Measurements from ENCODE around the gene GKAP1.
"Not testable (repeated sequence)": the region's sequence is repeated elsewhere in the genome, so short reads cannot be mapped to it uniquely, and the experiment has no call there.

GKAP1 gene

GRCh38 chr9:83817356-83818278 lies at the start of gene GKAP1:
Gene GKAP1 (minus strand): TSS chr9:83817769. CDS start chr9:83806517, 11,252 bp downstream.
- ATAC-seq, result peak; percentile 87
- H3K4me3 Mint-ChIP-seq, result peak within 1 kb of the TSS; percentile 73
- peak; percentile 60 to 88 for DNase-seq (ENCODE audit: low spot score in 2 of 2)
- H3K36me3 Mint-ChIP-seq, H3K9me3 Mint-ChIP-seq: not testable (repeated sequence)
- H3K27ac Mint-ChIP-seq, result peak within 1 kb of the TSS; percentile 84
- peaks cover 14% of the 10 kb centered on the region for H3K4me1 Mint-ChIP-seq

- ATAC-seq; DNase-seq (ENCODE audit: low spot score in 2 of 2); H3K27ac Mint-ChIP-seq; H3K36me3 Mint-ChIP-seq; H3K4me3 Mint-ChIP-seq; H3K4me1 Mint-ChIP-seq; H3K9me3 Mint-ChIP-seq: not testable (repeated sequence)
These were observed 32.3 kb upstream of the GKAP1 start for GRCh38 chr9:83849895-83850294.

DNA sequence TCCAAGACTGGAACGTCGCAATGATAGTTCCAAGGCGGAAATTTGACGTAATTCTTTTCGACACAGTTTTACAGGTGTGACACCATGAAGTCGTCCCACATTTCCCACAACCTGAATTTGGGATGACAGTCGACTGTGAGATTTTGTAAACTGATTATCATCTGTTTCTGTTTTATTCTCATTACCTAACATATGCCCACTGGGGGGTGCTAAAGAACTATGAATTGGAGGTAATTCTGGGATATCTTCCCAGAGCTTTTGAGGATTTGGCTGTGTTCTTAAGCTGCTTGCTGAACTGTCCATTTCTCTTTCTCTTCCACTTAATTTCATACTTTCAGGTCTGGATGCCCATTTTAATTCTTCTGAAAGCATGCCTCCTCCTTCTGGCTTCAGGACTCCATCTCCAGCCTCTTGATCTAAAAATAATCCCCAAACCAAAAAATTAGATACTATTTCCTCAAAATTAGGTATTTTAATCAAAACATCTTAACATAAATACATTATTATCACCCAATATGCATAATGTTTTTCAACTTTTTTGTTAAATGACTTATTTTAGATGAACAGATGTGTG lies 19.6 kb upstream of the GKAP1 start:
- not testable (repeated sequence) for H3K27ac Mint-ChIP-seq; H3K4me3 Mint-ChIP-seq; H3K4me1 Mint-ChIP-seq; DNase-seq (ENCODE audit: low spot score in 2 of 2); H3K36me3 Mint-ChIP-seq; H3K9me3 Mint-ChIP-seq; ATAC-seq

GRCh38 chr9:83830426-83831071 lies 13.0 kb upstream of the GKAP1 start:
- H3K4me3 Mint-ChIP-seq; DNase-seq (ENCODE audit: low spot score in 2 of 2); H3K9me3 Mint-ChIP-seq; H3K27ac Mint-ChIP-seq; H3K4me1 Mint-ChIP-seq; ATAC-seq; H3K36me3 Mint-ChIP-seq: not testable (repeated sequence)

- ATAC-seq; H3K4me1 Mint-ChIP-seq; H3K36me3 Mint-ChIP-seq; DNase-seq (ENCODE audit: low spot score in 2 of 2); H3K9me3 Mint-ChIP-seq; H3K27ac Mint-ChIP-seq; H3K4me3 Mint-ChIP-seq: not testable (repeated sequence)
These were observed 7.5 kb upstream of the GKAP1 start for GRCh38 chr9:83824986-83825623.

DNA sequence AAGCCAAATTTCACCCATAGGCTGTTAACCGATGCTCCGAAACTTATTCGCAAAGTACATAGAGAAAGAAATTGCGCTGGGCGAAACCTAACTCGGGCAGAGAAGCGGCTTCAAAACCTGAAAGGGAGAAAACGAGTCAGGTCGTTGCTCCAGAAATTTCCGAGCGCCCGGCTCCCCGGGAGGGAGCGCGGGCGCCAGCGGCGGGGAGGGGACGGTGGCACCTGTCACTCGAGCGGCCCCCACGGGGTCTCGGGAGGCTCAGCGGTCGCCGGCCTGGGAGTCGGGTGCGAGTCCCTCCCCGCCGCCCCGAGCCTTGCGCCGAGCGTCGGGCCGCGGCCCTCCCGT lies 586 bp downstream of the GKAP1 start:
- not testable (repeated sequence) for H3K9me3 Mint-ChIP-seq; ATAC-seq; H3K36me3 Mint-ChIP-seq; DNase-seq (ENCODE audit: low spot score in 2 of 2)
- peaks cover 14% of the 10 kb centered on the region for H3K4me1 Mint-ChIP-seq
- peak overlapping the region; percentile 84 for H3K27ac Mint-ChIP-seq
- peak overlapping the region; percentile 73 for H3K4me3 Mint-ChIP-seq

DNA sequence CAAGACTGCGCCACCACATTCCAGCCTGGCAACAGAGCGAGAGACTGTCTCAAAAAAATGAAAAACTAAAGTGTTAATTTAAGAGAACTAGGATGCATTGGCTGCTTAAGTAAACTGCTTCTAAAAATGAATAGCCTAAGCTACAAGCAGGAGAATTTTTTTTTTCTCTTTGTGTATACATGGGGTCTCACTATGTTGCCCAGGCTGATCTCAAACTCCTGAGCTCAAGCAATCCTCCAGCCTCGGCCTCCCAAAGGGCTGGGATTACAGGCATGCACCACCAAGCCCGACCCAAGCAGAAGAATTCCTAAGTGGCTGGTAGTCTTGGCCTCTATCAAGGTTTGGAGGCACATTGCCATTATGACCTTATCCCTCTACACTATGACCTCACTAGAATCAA lies 2.4 kb downstream of the GKAP1 start:
- DNase-seq (ENCODE audit: low spot score in 2 of 2); H3K9me3 Mint-ChIP-seq; H3K36me3 Mint-ChIP-seq; ATAC-seq; H3K27ac Mint-ChIP-seq; H3K4me3 Mint-ChIP-seq: not testable (repeated sequence)
- H3K4me1 Mint-ChIP-seq, result peaks cover 14% of the 10 kb centered on the region

- H3K36me3 Mint-ChIP-seq; H3K4me1 Mint-ChIP-seq; H3K9me3 Mint-ChIP-seq; DNase-seq (ENCODE audit: low spot score in 2 of 2); H3K27ac Mint-ChIP-seq; ATAC-seq; H3K4me3 Mint-ChIP-seq: not testable (repeated sequence)
These were observed 8.4 kb downstream of the GKAP1 start for GRCh38 chr9:83809213-83809612.

DNA sequence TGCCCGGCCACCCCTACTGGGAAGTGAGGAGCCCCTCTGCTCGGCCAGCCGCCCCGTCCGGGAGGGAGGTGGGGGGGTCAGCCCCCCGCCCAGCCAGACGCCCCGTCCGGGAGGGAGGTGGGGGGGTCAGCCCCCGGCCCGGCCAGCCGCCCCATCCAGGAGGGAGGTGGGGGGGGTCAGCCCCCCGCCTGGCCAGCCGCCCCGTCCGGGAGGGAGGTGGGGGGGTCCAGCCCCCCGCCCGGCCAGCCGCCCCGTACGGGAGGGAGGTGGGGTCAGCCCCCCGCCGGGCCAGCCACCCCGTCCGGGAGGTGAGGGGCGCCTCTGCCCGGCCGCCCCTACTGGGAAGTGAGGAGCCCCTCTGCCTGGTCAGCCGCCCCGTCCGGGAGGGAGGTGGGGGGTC lies 13.1 kb downstream of the GKAP1 start:
- not testable (repeated sequence) for H3K27ac Mint-ChIP-seq; H3K4me3 Mint-ChIP-seq; ATAC-seq; H3K36me3 Mint-ChIP-seq; H3K9me3 Mint-ChIP-seq; DNase-seq (ENCODE audit: low spot score in 2 of 2); H3K4me1 Mint-ChIP-seq

DNA sequence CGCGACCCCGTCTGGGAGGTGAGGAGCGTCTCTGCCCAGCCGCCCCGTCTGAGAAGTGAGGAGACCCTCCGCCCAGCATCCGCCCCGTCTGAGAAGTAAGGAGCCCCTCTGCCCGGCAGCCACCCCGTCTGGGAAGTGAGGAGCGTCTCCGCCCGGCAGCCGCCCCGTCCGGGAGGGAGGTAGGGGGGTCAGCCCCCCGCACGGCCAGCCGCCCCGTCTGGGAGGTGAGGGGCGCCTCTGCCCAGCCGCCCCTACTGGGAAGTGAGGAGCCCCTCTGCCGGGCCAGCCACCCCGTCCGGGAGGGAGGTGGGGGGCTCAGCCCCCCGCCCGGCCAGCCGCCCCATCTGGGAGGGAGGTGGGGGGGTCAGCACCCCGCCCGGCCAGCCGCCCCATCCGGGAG lies 13.6 kb downstream of the GKAP1 start:
- DNase-seq (ENCODE audit: low spot score in 2 of 2); H3K4me1 Mint-ChIP-seq; H3K27ac Mint-ChIP-seq; H3K36me3 Mint-ChIP-seq; H3K9me3 Mint-ChIP-seq; ATAC-seq; H3K4me3 Mint-ChIP-seq: not testable (repeated sequence)

DNA sequence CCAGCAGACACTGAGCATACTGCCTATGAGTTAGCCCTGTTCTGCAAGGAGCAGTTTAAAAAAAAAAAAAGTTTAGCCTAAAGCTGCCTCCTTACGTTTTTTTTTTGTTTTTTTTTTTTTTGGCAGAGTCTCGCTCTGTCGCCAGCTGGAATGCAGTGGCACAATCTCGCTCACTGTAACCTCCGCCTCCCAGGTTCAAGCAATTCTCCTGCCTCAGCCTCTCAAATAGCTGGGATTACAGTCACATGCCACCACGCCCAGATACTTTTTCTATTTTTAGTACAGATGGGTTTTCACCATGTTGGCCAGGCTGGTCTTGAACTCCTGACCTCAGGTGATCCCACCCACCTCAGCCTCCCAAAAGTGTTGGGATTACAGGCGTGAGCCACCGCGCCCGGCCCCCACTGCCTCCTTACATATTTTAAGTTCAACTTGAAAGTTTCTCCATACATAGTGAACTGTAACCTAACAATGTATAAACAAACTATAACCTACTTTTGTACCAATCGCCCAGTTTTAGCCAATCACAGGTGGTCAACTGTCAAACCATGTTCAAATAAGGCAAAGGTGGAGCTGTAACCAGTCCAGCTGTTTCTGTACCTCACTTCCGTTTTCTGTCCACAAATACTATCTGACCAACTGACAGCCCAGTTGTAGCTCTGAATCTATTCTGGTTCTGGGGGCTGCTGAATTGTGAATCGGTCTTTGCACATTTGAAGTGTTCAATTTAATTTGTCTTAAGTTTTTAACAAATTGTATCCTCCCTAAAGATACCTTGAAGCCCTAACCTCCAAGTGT lies 17.1 kb downstream of the GKAP1 start:
- Mint-ChIP-seq H3K9me3 (no peaks in the 10 kb centered on the region), H3K4me3 (no peak overlapping the region), H3K36me3 (peaks cover 8% of the 10 kb centered on the region), H3K27ac (no peak overlapping the region), H3K4me1 (no peaks in the 10 kb centered on the region)
- no peak for DNase-seq (ENCODE audit: low spot score in 2 of 2)
- ATAC-seq, result no peak

GRCh38 chr9:83794051-83794450 lies 23.5 kb downstream of the GKAP1 start:
- no peak for ATAC-seq
- H3K27ac Mint-ChIP-seq, result peak overlapping the region; percentile 61
- peaks cover 8% of the 10 kb centered on the region for H3K36me3 Mint-ChIP-seq

DNA sequence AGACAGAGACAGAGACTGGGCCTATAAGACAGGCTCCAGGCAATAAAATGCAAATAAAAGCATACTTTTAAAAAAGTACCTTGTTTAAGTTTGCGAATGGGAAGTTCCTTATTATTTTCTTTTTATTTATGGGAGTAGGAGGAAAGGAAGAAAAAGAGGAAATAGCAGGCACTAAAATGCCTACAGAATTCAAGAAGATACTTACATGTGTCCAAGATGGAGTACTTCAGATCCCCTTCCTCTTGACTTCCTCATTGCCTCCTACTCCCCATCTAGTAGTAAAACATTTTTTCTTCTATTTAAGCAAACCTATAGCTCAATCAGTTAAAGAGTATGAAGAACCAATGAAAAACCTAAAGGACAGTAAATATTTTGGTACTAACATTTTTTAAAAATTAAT lies 24.8 kb downstream of the GKAP1 start:
- DNase-seq (ENCODE audit: low spot score in 2 of 2) (no peak), ATAC-seq (no peak)
- Mint-ChIP-seq H3K4me3 (no peak overlapping the region), H3K36me3 (no peaks in the 10 kb centered on the region), H3K9me3 (no peaks in the 10 kb centered on the region), H3K27ac (no peak overlapping the region), H3K4me1 (no peaks in the 10 kb centered on the region)

More at GRCh38 chr9:83794051-83794450, 23.5 kb downstream of the GKAP1 start:
- Mint-ChIP-seq H3K9me3 (no peaks in the 10 kb centered on the region), H3K4me3 (no peak overlapping the region), H3K4me1 (no peaks in the 10 kb centered on the region)
- DNase-seq (ENCODE audit: low spot score in 2 of 2), result no peak

DNA sequence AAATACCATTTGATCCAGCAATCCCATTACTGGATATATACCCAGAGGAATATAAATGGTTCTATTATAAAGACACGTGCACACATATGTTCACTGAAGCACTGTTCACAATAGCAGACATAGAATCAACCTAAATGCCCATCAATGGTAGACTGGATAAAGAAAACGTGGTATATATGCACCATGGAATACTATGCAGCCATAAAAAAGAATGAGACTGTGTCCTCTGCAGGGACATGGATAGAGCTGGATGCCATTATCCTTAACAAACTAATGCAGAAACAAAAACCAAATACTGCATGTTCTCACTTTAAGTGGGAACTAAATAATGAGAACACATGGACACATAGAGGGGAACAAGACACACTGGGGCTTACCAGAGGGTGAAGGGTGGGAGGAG lies 39.4 kb downstream of the GKAP1 start:
- Mint-ChIP-seq H3K36me3 (no peaks in the 10 kb centered on the region), H3K4me3 (no peak overlapping the region), H3K9me3 (no peaks in the 10 kb centered on the region), H3K27ac (no peak overlapping the region), H3K4me1 (no peaks in the 10 kb centered on the region)
- ATAC-seq (no peak), DNase-seq (ENCODE audit: low spot score in 2 of 2) (no peak)

DNA sequence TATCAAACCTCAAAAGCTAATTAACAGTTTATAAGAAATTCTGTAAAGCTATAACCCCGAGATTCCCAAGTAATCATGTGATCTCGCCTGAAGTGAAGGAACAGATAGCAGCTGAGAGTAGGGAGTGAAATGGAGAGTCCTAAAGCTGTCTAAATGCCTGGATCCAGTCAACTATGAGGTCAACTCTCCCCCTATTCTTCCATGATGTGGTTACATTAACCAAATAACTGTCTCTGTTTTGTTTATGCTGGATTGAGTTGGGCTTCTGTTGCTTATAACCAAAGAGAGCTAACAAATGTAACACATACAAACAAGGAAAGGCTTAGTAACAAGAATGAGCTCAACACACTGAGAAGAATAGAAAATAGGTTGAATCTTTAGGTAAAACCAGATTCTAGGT lies 41.6 kb downstream of the GKAP1 start:
- H3K36me3 Mint-ChIP-seq, result no peaks in the 10 kb centered on the region
- no peak overlapping the region for H3K27ac Mint-ChIP-seq
- ATAC-seq, result no peak
- no peaks in the 10 kb centered on the region for H3K4me1 Mint-ChIP-seq
- no peak overlapping the region for H3K4me3 Mint-ChIP-seq
- H3K9me3 Mint-ChIP-seq, result no peaks in the 10 kb centered on the region
- DNase-seq (ENCODE audit: low spot score in 2 of 2), result no peak

Data from stimulated activated effector memory CD8-positive, alpha-beta T cell treated with anti-CD3 and anti-CD28 coated beads, Interleukin-12 subunit alpha, Interleukin-12 subunit beta, amount 100 ng/mL, for 72 hours (primary cell).